Prostate gland (tissue), 2 donors: ENCODE data around the gene SPNS2.

Source experiments
- POLR2A ChIP-seq: fragments of 450-650 bp; IDR thresholded peaks from one replicate; pipeline ENCODE4 v1.6.1; 2016; ENCODE audit warnings: antibody characterized with exemption, mild to moderate bottlenecking
- TF ChIP-seq, protein P1 (sequence below), 4 experiments: fragments of 200-600 bp in 2 of 4; fragments of 450-650 bp in 2 of 4; sonication (generic) in 2 of 4; IDR thresholded peaks; 1 replicate in 3 of 4; 2 replicates in 1 of 4; pipeline ENCODE4 v1.5.1; 2016 to 2019; ENCODE audit warnings: antibody characterized with exemption in 4 of 4, mild to moderate bottlenecking in 2 of 4, moderate library complexity in 2 of 4

DNA sequence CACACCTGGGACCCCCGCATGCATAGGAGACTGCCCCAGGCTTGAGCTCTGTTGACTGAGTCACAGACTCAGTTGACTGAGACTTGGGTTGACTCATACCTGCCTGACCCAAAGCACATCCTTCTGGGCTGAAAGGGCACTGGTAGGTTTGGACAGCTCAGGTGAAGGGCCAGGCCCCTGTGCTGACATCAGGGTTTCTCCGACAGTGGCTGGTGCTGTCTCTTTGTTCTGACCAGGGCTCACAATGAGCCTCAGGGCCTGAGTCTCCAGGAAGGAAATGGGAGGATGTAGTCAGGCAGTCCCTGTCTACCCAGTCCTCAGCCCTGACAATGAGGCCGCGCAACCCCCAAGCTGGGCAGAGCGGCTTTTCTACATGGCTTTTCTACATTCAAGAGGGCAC is 6.5 kb downstream of the SPNS2 start:
- TF ChIP-seq POLR2A: no peak
- TF ChIP-seq, protein P1, sequence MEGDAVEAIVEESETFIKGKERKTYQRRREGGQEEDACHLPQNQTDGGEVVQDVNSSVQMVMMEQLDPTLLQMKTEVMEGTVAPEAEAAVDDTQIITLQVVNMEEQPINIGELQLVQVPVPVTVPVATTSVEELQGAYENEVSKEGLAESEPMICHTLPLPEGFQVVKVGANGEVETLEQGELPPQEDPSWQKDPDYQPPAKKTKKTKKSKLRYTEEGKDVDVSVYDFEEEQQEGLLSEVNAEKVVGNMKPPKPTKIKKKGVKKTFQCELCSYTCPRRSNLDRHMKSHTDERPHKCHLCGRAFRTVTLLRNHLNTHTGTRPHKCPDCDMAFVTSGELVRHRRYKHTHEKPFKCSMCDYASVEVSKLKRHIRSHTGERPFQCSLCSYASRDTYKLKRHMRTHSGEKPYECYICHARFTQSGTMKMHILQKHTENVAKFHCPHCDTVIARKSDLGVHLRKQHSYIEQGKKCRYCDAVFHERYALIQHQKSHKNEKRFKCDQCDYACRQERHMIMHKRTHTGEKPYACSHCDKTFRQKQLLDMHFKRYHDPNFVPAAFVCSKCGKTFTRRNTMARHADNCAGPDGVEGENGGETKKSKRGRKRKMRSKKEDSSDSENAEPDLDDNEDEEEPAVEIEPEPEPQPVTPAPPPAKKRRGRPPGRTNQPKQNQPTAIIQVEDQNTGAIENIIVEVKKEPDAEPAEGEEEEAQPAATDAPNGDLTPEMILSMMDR (IDR thresholded peaks at IDR 0.05): no peak
